NAMALWA (cell line): Measurements from ENCODE around the gene VILL.
"Not testable (repeated sequence)": the region's sequence is repeated elsewhere in the genome, so short reads cannot be mapped to it uniquely, and the experiment has no call there.

Experiments
- DNase-seq: peaks from one replicate; pipeline ENCODE4 v3.0.0-alpha.2; 2015; ENCODE audit warnings: low spot score

VILL gene

GRCh38 chr3:37986479-37987314, 3.9 kb upstream of the VILL start:
- DNase-seq, result no peak

- DNase-seq, result no peak
Observed at GRCh38 chr3:37987315-37987697, 3.3 kb upstream of the VILL start.

- no peak for DNase-seq
Observed at GRCh38 chr3:37987751-37988179, 2.8 kb upstream of the VILL start.

- not testable (repeated sequence) for DNase-seq
Observed at GRCh38 chr3:37988376-37988775, 2.2 kb upstream of the VILL start.

GRCh38 chr3:37988931-37989525, 1.6 kb upstream of the VILL start:
- DNase-seq, result no peak

- no peak for DNase-seq
Observed at GRCh38 chr3:37989821-37990480, 635 bp upstream of the VILL start.

GRCh38 chr3:37991109-37991508, 523 bp downstream of the VILL start:
- DNase-seq, result no peak

- no peak for DNase-seq
Observed at GRCh38 chr3:37991823-37992222, 1.2 kb downstream of the VILL start.

- DNase-seq, result no peak
Observed at GRCh38 chr3:37992271-37993066, 1.9 kb downstream of the VILL start.

GRCh38 chr3:37993067-37993455, 2.5 kb downstream of the VILL start:
- no peak for DNase-seq

GRCh38 chr3:37993460-37993819, 2.9 kb downstream of the VILL start:
- DNase-seq, result no peak

- no peak for DNase-seq
Observed at GRCh38 chr3:37993820-37994638, 3.4 kb downstream of the VILL start.

- DNase-seq, result no peak
Observed at GRCh38 chr3:37994639-37994972, 4.0 kb downstream of the VILL start.

GRCh38 chr3:37995652-37996641, 5.4 kb downstream of the VILL start:
- DNase-seq, result no peak

GRCh38 chr3:37996785-37997301, 6.3 kb downstream of the VILL start:
- DNase-seq, result peak; percentile 90

GRCh38 chr3:37997342-37997741, 6.8 kb downstream of the VILL start:
- no peak for DNase-seq

GRCh38 chr3:37997791-37998370, 7.3 kb downstream of the VILL start:
- DNase-seq, result no peak

- no peak for DNase-seq
Observed at GRCh38 chr3:37999836-38000235, 9.2 kb downstream of the VILL start.

- no peak for DNase-seq
Observed at GRCh38 chr3:38000242-38000916, 9.8 kb downstream of the VILL start.
